Mucosa of gallbladder (tissue), 1 donor: Measurements from ENCODE around the gene TSPOAP1. TPM values are rescaled to one million over a fixed set of nuclear protein-coding genes. Genes with fewer than 3 reads are reported as not detected.
"Not testable (repeated sequence)": the region's sequence is repeated elsewhere in the genome, so short reads cannot be mapped to it uniquely, and the experiment has no call there.

Experiments
- DNase-seq: peaks from one replicate; pipeline ENCODE4 v3.0.0-alpha.2; 2020; ENCODE audit warnings: low spot score
- total RNA-seq: library from RNA; stranded (reverse); gene quantifications from one replicate; pipeline ENCODE4 v1.2.1, GENCODE V29; 2021
- donor health status: DM: no; HTN: no; CAD: no.

TSPOAP1 gene
- total RNA-seq, 1 donor from 2014 or later = 30.2 TPM

DNA sequence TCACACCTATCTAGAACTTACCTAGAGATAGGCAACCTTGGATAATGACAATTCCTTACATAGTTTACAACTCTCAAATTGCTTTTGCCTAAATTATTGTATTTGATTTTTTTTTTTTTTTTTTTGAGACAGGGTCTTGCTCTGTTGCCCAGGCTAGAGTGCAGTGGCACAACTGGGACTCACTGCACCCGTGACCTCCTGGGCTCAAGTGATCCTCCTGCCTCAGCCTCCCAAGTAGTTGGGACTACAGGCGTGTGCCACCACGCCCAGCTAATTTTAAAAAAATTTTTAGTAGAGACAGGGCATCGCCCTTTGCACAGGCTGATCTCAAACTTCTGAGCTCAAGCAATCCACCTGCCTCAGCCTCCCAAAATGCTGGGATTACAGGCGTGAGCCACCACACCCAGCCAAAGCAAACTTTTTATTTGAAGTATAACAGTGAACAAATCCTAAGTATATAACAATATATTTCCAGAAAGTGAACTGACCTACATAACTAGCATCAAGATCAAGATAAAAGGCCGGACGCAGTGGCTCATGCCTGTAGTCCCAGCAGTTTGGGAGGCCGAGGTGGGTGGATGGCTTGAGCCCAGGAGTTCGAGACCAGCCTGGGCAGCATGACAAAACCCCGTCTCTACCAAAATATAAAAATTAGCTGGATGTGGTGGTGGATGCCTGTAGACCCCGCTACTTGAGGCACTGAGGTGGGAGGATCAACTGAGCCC is 12.7 kb upstream of the TSPOAP1 start:
- not testable (repeated sequence) for DNase-seq

DNA sequence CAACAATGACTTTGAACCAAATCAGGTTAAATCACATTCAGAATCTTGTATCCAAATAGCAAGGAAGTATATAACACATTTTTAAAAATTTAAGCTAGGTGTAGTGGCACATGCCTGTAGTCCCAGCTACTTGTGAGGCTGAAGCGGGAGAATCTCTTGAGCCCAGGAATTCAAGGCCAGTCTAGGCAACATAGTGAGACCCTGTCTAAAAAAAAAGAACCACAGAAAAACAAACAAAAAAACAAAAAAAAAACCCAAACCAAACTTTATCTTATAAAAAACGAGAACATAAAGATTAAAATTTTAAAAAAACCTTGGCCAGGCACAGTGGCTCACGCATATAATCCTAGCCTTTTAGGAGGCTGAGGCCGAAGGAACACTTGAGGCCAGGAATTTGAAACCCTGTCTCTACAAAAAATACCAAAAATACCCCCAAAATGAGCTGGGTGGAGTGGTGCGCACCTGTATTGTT is 11.8 kb upstream of the TSPOAP1 start:
- no peak for DNase-seq

DNA sequence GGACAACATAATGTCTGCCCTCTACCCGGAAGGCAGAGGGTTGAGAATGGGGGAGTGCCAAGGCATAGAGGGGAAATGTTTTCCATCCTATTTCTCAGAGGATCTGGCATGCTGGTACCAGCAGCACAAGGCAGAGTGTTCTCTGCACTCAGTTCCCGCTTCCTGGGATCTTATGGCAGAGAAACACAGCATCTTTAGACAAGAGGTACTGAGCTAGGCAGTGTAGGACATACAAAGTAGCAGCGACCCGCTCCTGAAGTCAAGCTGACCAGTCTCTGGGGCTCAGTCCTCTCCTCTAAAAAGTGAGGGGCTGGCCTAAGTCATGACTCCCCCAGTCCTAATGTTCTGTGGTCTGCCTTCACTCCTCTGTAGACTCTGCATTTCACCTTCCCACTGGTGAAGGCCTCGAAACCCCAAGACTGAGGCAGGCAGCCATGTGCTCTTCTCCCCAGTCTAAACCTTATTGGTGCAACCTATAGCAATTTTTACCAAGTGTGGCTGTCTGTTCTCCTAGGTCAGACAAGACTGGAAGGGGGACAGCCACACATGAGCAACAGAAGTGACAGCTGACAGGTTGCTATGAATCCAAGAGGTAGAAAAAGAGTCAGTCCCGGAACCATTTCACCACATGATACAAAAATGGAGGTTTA is 11.3 kb upstream of the TSPOAP1 start:
- no peak for DNase-seq

DNA sequence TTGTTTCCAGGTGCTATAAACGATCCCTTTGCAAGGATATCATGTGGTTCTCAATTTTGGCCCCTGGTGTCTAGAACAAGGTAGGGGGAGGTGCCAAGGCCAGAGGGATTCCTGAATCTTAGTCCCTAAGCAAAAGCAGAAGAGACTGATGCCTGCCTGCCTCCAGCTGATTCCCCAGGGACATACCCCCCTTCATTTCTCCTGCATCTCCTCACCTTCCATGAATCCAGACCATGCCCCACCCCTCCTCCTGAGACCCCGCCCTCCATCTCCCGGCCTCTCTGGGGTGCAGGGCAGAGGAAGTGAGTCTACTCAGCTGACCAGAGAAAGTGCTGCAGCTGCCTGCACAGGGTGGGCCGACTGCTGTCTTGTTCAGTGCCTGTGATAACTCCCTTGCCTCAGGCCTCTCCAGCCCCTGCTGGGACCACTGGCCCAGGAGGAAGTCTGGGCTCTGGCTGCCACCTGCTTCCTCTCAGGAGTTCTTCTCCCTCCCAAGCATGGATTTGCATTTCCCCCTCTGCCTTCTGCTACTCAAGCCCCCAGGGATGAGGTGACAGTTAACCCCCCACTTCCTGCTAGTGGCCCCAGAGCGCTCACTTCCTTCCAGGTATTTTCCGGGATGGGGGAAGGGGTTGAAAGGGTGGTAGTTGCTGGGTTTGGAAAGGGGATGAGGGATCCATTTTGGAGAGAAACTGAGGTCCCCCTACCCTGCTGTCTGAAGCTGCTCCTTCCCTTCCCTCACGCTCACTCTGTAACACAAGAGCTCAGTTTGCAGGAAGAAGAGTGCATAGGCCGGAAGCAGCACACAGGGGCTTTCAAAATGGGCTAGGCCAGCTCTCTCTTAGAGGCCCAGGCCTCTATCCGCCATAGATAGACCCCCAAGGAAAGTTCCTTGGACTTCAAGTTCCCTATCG is 10.5 kb upstream of the TSPOAP1 start:
- DNase-seq = no peak

DNA sequence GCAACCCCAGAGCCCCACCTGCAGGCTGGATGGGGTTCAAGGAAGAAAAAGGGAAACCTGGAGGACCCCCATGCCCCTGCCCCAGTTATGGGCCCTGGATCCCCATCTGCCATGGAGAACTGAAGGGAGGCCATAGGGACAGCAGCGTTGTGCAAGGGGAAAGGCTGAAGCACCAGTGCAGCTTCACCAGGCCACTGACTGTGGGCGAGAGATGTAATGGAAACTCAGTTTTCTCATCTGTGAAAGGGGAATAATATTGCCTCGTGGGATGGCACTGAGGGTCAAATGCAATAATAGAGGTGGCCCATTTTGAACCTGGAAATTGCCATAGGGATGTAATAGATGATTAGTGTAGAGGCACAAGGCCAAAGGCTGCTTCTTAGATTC is 9.9 kb upstream of the TSPOAP1 start:
- no peak for DNase-seq

DNA sequence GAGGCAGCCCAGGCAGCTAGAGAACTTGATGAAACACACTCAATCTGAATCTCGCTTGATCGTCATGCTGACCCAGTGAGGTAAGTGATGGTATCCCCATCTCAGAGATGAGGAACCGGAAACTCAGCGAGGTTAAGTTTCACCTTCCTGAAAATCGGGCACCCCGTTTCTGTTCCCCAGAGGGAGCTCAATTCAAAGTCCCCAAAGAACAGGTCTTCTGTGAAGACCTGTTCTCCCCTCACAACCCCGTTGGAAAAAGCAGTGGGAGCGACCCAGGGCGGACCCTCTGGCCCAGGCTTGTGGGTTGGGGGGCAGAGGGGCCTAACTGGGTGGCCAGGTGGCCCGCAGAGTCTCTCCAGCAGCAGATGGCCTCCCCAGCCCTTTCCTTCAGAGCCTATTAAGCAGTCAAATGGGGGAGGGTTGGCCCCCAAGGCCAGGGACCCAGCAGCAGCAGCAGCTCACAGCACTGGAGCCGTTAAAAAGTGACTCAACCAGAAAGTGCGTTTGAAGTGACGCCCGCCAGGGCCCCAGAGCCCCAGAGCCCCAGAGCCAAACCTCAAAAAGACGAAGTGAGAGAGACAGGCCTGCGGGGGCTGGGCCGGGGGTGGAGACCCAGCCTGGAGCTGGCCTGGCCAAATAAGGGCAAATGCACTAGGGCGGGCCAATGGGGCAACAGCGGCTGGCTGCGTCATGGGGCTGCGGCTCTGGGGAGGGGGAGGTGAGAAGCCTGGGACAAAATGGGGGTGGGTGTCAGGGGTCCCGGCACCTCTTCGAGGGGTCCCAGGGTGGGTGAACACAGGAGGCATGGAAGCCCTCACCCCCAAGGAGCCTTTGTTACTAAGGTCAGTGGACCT is 9.2 kb upstream of the TSPOAP1 start:
- DNase-seq = peak; percentile 80

DNA sequence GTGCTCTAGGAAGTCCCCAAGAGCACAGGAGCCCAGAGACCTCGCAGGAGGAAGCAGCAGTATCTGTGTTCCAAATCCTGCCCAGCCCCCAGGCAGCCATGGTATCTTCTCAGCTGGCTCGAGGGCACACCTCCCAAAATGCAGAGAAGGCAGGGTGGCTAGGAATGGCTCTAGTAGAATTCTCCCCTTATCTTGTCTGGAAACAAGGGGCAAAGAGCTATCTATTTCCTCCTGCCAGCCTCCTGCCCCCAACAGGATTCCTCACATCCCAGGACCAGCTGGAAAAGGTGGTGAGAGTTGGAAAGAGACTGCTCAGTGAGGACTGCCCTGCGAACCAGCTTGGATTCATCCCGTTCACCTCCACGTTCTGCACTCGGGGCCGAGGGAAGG is 8.6 kb upstream of the TSPOAP1 start:
- DNase-seq = no peak

DNA sequence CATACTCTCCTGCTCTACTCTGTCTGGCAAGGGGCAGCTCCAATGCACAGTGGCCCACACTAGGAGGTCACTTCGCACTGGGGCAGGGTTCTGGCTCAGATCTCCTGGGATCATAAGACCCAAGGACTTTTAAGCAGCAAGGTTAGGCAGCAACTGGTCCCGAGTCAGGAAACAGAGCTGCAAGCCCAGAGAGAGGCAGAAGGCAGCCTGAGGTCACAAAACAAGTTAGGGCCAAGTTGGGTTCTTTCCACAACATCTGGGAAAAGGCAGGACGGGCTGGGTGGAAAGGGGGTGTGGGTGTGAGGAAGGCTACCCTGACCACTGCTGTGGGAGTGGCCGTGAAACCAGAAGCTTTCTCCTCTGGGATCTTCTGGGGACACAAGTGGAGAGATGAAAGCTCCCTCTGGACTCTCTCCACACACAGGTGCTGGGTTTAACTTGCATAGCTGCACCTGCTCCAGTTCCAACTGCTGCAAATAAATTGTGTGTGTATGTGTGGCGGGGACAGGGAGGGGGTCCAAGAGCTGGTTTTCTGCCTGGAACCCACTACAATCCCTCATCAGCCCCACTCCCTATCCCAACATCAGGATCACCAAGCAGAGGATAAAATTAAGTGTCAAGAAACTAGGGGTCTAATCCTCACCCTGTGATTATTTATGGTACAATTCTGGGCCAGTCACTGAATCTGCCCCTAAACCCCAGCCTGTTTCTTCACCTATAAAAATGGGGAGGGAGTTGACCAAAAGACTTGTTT is 8.0 kb upstream of the TSPOAP1 start:
- DNase-seq = no peak

DNA sequence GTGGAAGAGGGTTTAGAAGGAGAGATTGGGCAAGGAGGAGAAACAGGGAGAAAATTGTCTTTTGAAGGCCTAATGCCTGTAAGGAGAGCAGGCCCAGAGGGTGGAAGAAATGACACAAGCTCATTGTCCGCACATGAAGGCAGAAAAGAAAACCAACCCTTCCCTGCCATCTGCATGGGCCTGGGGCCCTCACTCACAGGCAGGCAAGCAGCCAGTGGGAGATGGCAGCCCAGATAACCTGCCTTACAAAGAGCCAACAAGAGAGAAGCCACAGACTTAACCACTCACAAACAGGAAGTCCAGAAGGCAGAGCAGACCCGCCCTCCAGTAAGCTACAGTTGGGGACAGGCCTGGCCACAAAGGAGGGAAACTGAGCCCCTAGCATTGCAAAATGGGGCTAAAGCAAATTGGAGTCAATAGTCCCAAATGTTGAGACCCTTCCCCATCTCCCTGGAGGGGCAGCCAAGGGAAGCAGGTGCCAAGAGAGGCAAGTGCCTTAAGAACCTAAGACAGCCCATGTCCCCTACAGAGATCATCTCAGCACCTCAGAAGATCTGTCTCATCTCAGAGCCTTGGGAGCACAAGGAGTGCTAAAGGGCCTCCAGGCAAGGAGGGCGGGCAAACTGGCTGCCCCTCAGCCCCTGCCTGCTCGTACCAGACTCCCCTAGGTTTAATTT is 7.3 kb upstream of the TSPOAP1 start:
- no peak for DNase-seq

DNA sequence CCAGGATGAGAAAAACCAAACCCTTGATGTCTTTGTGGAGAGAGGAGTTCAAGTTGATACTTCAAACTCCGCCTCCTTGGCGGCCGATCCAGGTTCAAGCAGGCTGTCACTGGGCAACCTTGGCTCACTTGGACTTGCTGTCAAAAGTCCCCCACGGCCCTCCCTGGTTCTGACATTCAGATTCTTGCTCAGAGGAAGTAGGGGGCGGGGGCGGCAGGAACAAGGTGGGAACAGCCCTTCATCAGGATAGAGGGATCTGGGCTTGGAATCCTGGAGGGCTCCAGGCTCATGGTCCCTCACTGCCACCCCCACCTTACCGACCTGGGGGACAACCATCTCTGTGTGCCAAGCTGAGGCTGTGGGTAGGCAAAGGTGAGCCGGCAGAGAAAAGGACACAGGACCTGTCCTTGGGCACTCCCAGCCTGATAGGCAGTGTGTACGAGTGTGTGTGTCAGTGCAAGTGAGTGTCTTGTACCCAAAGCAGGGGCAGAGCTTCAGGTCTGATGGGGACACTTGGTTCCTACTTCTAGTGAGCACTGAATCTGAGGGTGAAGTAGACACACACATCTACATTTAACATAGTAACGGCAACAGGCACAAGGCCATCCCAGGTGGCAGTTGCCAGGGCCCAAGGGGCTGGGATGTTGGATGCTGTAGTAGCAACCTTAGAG is 6.6 kb upstream of the TSPOAP1 start:
- DNase-seq = no peak

DNA sequence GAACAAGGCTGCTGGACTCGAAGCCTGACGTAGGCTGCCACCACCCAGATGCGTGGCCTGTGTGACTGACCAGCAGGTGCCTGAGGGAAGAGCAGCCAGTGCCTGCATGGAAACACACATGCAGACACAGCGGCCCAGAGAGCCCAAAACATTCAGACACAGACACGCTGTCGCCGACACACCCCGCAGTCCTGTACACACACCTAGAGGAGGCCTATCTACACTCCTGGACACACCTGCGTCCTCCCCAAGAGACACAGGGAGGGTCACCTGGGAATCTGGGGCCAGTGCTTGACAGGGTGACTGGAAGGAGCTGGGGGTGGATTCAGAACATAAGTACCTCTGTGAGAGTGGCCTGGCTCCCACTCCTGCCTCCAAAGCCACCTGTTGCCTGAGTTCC is 6.1 kb upstream of the TSPOAP1 start:
- DNase-seq = no peak

DNA sequence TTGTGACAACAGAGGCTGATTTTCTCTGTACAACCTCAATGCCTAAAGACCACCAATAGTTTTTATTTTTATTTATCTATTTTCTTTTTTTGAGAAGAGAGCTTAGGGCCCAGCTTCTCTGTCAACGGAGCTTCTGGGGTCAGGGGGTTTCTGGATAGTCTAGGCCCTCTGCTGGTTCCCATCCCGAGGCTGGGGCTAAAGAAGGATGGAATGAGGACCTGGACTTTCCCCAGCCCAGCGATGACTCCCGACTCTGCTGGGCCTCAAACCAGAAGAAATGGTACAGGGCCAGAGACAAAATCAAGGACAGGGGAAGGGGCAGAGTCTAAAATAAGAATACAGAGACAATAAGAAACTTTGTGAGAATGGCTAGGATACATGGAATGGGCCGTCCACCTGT is 5.7 kb upstream of the TSPOAP1 start:
- no peak for DNase-seq

DNA sequence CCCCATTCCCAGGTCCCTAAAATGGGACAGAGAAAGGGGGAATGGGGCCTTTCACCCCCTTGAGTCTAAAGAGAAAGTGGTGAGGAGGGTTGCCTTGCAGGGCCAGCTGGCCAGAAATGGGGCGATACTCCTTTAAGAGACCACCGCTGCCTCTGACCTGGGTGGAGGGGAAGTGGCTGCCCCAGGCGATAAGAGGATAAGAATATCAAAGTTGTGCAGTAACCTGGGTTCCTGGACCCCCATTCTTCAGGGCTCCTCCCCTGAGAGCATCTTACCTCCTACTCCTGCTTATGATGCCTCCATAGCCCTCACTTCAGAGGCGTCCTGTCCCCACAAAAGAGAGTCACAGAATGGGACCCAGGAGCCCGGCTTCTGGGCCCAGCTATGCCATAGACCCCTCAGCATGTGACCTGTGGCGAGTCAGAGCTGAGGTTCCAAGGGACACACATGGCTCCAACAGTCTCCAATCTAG is 5.2 kb upstream of the TSPOAP1 start:
- DNase-seq = no peak

DNA sequence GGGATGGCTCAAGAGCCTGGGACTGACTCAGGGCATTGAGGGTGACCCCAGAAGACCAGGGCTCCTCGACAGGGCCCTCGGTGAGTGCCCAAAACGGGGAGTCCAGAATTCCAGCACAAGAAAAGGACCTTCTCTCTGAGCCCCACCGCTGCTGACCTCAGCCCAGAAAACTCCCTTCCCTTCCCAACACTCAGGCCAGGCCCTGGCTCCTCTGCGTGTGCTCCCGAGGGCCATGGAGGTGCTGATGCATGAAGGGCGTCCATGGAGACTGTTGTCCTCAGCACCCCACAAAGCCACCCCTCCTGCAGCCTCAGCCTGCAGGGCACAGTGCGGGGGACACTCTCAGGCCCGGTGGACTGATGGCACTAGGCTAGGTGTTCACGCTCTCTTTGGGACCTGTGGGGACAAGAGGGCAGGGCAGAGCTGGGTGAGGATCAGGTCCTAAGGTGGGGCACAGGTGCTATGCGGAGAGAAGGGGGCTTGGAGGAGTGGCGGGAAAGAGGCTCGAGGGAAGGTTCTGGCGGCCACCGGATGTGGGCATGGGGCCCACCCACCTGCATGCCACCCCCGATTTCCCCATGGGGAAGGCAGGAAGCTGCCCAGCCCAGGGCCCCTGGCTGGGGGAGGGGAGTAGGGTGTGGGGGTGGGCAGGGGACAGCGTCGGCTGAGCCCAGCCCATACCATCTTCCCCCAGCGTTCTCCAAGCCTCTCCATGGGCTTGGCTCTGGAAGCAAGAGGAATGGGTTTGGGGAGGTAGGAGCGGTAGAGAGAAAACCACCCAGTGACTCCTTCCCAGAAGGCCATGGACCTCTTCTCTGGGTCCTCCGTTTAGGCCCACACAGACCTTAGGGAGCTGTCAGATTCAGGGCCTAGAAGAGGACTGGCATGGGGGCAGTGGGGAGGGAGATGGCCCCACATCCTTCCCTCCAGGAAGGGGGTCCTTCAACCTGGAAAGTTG is 4.5 kb upstream of the TSPOAP1 start:
- no peak for DNase-seq

DNA sequence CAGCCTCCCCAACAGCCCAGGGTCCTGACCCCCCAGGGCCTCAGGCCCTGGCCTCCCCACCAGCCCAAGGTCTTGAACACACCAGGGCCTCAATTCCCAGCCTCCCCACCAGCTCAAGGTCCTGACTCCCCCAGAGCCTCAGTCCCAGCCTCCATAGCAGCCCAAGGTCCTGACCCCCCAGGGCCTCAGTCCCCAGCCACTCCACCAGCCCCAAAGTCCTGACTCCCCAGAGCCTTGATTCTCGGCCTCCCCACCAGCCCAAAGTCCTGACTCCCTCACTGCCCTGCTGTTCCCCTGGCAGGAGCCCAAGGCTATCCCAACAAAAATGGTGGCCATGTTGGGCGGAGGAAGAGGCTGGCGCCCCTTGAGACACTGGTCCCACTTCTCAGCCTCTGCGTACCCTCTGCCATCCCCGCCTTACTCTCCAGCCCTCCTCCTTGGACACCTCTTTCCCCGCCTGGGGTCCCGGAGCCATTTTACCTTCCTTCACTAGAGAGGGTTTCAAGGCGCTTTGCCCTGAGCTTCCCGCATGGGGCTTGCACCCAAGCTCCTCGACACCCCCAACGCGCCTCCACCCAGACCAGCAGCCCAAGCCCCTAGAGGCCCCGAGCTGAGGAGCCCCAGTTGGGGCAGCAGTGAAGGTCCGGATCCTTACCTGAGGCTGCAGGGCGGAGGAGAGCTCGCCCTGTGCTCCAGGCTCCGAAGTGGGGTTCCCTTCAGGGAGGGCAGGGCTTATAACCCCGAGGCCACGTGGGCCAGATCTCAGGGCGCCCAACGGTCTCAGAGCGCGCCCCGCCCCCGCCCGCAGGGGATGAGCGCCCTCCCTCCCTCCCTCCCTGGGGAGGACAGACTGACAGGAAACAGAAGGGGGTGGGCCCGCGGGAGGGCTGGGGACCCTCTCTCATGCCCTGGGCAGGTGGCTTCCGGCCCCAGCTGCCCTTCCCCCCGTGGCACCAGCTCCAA is 3.5 kb upstream of the TSPOAP1 start:
- DNase-seq = peak; percentile 77

DNA sequence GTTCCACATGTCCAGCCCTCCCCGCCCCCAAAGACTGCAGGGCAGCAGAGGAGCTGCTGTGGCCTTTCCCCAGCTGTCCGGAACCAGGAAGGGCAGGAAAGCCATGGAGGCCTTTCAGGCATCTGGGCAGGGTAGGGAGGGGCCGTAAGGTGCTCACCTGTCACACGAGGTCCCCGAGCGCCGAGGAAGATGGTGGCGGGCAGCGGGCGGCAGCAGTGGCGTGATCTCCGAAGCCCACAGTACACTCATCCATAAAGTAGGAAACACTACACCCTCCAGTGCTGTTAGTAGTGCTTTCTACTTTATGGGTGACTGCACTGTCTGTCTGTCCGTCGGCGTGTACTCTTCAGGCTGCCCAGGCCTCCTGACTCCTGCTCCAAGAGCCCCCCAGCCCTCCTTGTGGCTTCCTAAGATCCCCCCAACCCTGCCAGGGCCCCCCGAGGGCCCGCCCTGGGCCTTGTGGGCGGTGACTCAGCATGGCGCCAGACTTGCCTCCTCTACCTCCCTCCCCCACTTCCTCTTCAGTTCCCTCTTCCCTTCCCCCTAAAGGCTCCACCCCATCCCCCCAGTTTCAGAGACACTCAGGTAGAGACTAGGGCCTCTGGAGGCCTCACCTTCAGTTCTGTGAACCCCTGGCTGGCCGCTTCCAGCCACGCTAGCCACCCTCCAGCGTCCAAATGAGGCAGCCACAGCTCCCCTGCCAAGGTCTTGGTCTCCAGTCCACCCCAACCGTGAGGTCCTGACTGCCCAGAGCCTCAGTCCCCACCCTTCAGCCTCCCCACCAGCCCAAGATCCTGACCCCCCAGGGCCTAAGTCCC is 2.6 kb upstream of the TSPOAP1 start:
- peak; percentile 45 for DNase-seq
